Measurements from ENCODE around the gene MAMLD1. TPM values are rescaled to one million over a fixed set of nuclear protein-coding genes. Genes with fewer than 3 reads are reported as not detected.
A peak's percentile ranks its signal among the peaks of the same experiment; 100 is the strongest.

MAMLD1 gene
- total RNA-seq, 2 donors from 2014 or later: 2.7 to 3.4 TPM

- ATAC-seq (replicated peaks in 1 of 2): peak in 1 of 2 donors; percentile 48
Measured at GRCh38 chrX:150546711-150547153, 183.6 kb downstream of the MAMLD1 start.

GRCh38 chrX:150547375-150548115 lies 184.4 kb downstream of the MAMLD1 start:
- no peaks in the 10 kb centered on the region for H3K36me3 Mint-ChIP-seq (ENCODE audit: insufficient read depth in 2 of 2)
- peaks cover 12% of the 10 kb centered on the region for H3K27me3 Mint-ChIP-seq (ENCODE audit: low read depth)
- H3K4me1 Mint-ChIP-seq (ENCODE audit: low read depth): peaks cover 39% of the 10 kb centered on the region
- H3K27ac Mint-ChIP-seq: no peak overlapping the region
- DNase-seq (peak; percentile 28 to 40), ATAC-seq (replicated peaks in 1 of 2) (peak; percentile 63 to 65)
- peak overlapping the region; percentile 74 to 76 for H3K4me3 Mint-ChIP-seq
- no peaks in the 10 kb centered on the region for H3K9me3 Mint-ChIP-seq

More at GRCh38 chrX:150546711-150547153, 183.6 kb downstream of the MAMLD1 start:
- Mint-ChIP-seq H3K4me3 (peak overlapping the region; percentile 53 to 76), H3K27ac (peak overlapping the region; percentile 54), H3K4me1 (ENCODE audit: low read depth) (peaks cover 39% of the 10 kb centered on the region), H3K36me3 (ENCODE audit: insufficient read depth in 2 of 2) (no peaks in the 10 kb centered on the region), H3K9me3 (no peaks in the 10 kb centered on the region), H3K27me3 (ENCODE audit: low read depth) (peaks cover 12% of the 10 kb centered on the region)
- DNase-seq: peak; percentile 10 to 21

GRCh38 chrX:150548251-150548650 lies 185.1 kb downstream of the MAMLD1 start:
- H3K4me3 Mint-ChIP-seq: peak overlapping the region; percentile 74 to 76
- peaks cover 12% of the 10 kb centered on the region for H3K27me3 Mint-ChIP-seq (ENCODE audit: low read depth)
- H3K4me1 Mint-ChIP-seq (ENCODE audit: low read depth): peaks cover 35% of the 10 kb centered on the region
- no peaks in the 10 kb centered on the region for H3K9me3 Mint-ChIP-seq
- no peaks in the 10 kb centered on the region for H3K36me3 Mint-ChIP-seq (ENCODE audit: insufficient read depth in 2 of 2)
- ATAC-seq (replicated peaks in 1 of 2): no peak
- H3K27ac Mint-ChIP-seq: no peak overlapping the region
- no peak for DNase-seq

DNA sequence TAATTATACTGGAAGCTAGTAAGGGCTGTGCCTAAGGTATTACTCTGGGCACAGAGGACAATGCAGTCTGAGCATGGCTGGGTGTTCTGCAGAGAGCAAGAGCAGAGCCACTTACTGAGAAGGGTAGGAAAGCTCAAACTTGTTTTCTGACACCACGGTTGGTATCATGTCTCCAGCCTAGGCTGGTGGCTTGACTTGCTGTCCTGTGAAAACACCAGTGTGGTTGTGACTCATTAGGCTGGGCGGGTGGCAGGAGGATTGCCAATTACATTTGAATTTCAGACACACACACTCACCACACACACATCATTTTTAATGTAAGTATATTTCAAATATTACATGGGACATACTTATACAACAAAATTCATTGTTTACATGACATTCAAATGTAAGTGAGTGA lies 185.6 kb downstream of the MAMLD1 start:
- H3K4me3 Mint-ChIP-seq: peak overlapping the region; percentile 74 to 76
- peak; percentile 20 to 44 for DNase-seq
- no peaks in the 10 kb centered on the region for H3K9me3 Mint-ChIP-seq
- peak; percentile 68 to 69 for ATAC-seq (replicated peaks in 1 of 2)
- H3K4me1 Mint-ChIP-seq (ENCODE audit: low read depth): peaks cover 31% of the 10 kb centered on the region
- H3K36me3 Mint-ChIP-seq (ENCODE audit: insufficient read depth in 2 of 2): no peaks in the 10 kb centered on the region
- no peak overlapping the region for H3K27ac Mint-ChIP-seq
- H3K27me3 Mint-ChIP-seq (ENCODE audit: low read depth): peaks cover 12% of the 10 kb centered on the region

- ATAC-seq (replicated peaks in 1 of 2) (no peak), DNase-seq (no peak)
- H3K4me3 Mint-ChIP-seq: no peak overlapping the region
- H3K36me3 Mint-ChIP-seq (ENCODE audit: insufficient read depth in 2 of 2): no peaks in the 10 kb centered on the region
- H3K9me3 Mint-ChIP-seq: no peaks in the 10 kb centered on the region
- H3K27ac Mint-ChIP-seq: no peak overlapping the region
- H3K4me1 Mint-ChIP-seq (ENCODE audit: low read depth): peaks cover 18% of the 10 kb centered on the region
- peaks cover 12% of the 10 kb centered on the region for H3K27me3 Mint-ChIP-seq (ENCODE audit: low read depth)
Measured at GRCh38 chrX:150551963-150552362, 188.8 kb downstream of the MAMLD1 start.

GRCh38 chrX:150558424-150558823 lies 195.3 kb downstream of the MAMLD1 start:
- no peak overlapping the region for H3K27ac Mint-ChIP-seq
- H3K27me3 Mint-ChIP-seq (ENCODE audit: low read depth): peaks cover 20% of the 10 kb centered on the region
- H3K4me1 Mint-ChIP-seq (ENCODE audit: low read depth): no peaks in the 10 kb centered on the region
- H3K36me3 Mint-ChIP-seq (ENCODE audit: insufficient read depth in 2 of 2): no peaks in the 10 kb centered on the region
- DNase-seq (no peak), ATAC-seq (replicated peaks in 1 of 2) (no peak)
- H3K9me3 Mint-ChIP-seq: no peaks in the 10 kb centered on the region
- no peak overlapping the region for H3K4me3 Mint-ChIP-seq

Other genes starting within 250 kb of the MAMLD1 start
- 10 to 100 TPM; 28.9 to 30.9 TPM for gene MTM1, start 205.3 kb downstream of the MAMLD1 start, total RNA-seq

All from activated T-cell treated with anti-CD3 and anti-CD28 coated beads, Interleukin-2, amount 50 U/mL, for 72 hours (primary cell).